Measurements from ENCODE around the gene SPIN1. TPM values are rescaled to one million over a fixed set of nuclear protein-coding genes. Genes with fewer than 3 reads are reported as not detected.

The SPIN1 gene
- total and polyA plus RNA-seq, 2 of the 8 experiments (the other 6 are each of a cell fraction or from before 2014, with no cell fraction given), result 69.9 to 139 TPM

- H3K27ac ChIP-seq (ENCODE audit: low read depth, low read length), result no peak overlapping the region
- H3K23me2 ChIP-seq (ENCODE audit: low read depth, low read length), result no peaks in the 10 kb centered on the region
- no peak overlapping the region for H2BK5ac ChIP-seq (ENCODE audit: low read depth, low read length)
- no peak overlapping the region for H2BK12ac ChIP-seq (ENCODE audit: low read depth, low read length)
- no peak overlapping the region for H2BK120ac ChIP-seq (replicated peaks; ENCODE audit: low read depth, low read length)
- CTCF ChIA-PET (ENCODE audit: partially characterized antibody), result interaction anchor here (0.6 to 1.2 kb wide), 4 partner anchors 11 to 75 kb away, joined by 3 read pairs; no protein-coding TSS in a partner anchor
- no peak overlapping the region for H3K4me2 ChIP-seq (ENCODE audit: insufficient read depth in 1 of 2, low read depth in 2 of 2, low read length in 2 of 2)
- DNase-seq (ENCODE audit: low read depth in 1 of 2, low spot score in 2 of 2) (no peak), FAIRE-seq (no peak)
- no peak overlapping the region for H3K56ac ChIP-seq (replicated peaks; ENCODE audit: insufficient read length, low read depth, low read length)
- H3K18ac ChIP-seq (ENCODE audit: extremely low read depth, low read length), result no peak overlapping the region
- peaks cover 0 to 3% (median 1%) of the 10 kb centered on the region in 4 experiments; a peak in 2 of 7 replicates for H3K4me1 ChIP-seq (replicated peaks in 1 of 4; ENCODE audit: control insufficient read depth in 3 of 4, insufficient read depth in 4 of 4, low read length in 3 of 4)
- H4K5ac ChIP-seq (ENCODE audit: insufficient read length, low read depth, low read length), result no peak overlapping the region
- no peak overlapping the region for H2AK5ac ChIP-seq (ENCODE audit: low read depth, low read length)
- H2BK15ac ChIP-seq (ENCODE audit: low read length), result no peak overlapping the region
- H2BK20ac ChIP-seq (ENCODE audit: low read length), result no peak overlapping the region
- WGBS, 2 experiments (ENCODE audit: extremely low coverage in 1 of 2, insufficient coverage in 1 of 2, insufficient read length in 1 of 2, insufficient replicate concordance in 2 of 2, low coverage in 1 of 2, low lambda C conversion rate in 2 of 2, missing lambda C conversion rate in 1 of 2), result 93% methylated on average over 6 of the region's 6 CpGs; no CpG with 5 or more reads in 1 of the 2 experiments
- peaks cover 1 to 5% of the 10 kb centered on the region in 2 experiments for H4K20me1 ChIP-seq (replicated peaks in 1 of 2; ENCODE audit: control insufficient read depth in 1 of 2, insufficient read depth in 2 of 2, low read length in 2 of 2)
- H3K9me3 ChIP-seq (ENCODE audit: insufficient read depth in 2 of 2, low read depth in 1 of 2, low read length in 1 of 2), result no peaks in the 10 kb centered on the region
- H3K79me1 ChIP-seq (ENCODE audit: low read depth, low read length), result 0 out of 2 replicates have a peak, but pooled peaks cover 3% of the 10 kb centered on the region
- peaks cover 0 to 16% (median 2%) of the 10 kb centered on the region in 4 experiments; a peak in 5 of 8 replicates for H3K36me3 ChIP-seq (ENCODE audit: control insufficient read depth in 2 of 4, insufficient read depth in 4 of 4, low read length in 3 of 4)
- H3K23ac ChIP-seq (ENCODE audit: insufficient read length), result no peak overlapping the region
- H4K8ac ChIP-seq (ENCODE audit: extremely low read depth, insufficient read depth, low read length), result no peak overlapping the region
- no peak overlapping the region for H2AFZ ChIP-seq (ENCODE audit: low read length)
- H3K9ac ChIP-seq (replicated peaks in 1 of 4; ENCODE audit: extremely low read depth in 1 of 4, low read depth in 3 of 4, low read length in 3 of 4), result no peak overlapping the region
- POLR2A ChIA-PET (ENCODE audit: partially characterized antibody), result interaction anchor here (0.8 kb wide), 1 partner anchor 9 kb away, joined by 4 read pairs; no protein-coding TSS in a partner anchor
- peaks cover 0 to 90% of the 10 kb centered on the region in 2 experiments; a peak in 2 of 4 replicates for H3K79me2 ChIP-seq (ENCODE audit: control insufficient read depth in 1 of 2, insufficient read depth in 2 of 2, low read length in 2 of 2)
- H3K14ac ChIP-seq (ENCODE audit: insufficient read length), result no peak overlapping the region
- no peak for TF ChIP-seq TEAD4 (IDR thresholded peaks at IDR 0.05; ENCODE audit: low read depth, low read length)
- no peaks in the 10 kb centered on the region for H3K27me3 ChIP-seq (replicated peaks in 1 of 4; ENCODE audit: control insufficient read depth in 3 of 4, extremely low read depth in 1 of 4, insufficient read depth in 3 of 4, low read length in 3 of 4)
- no peak overlapping the region for H3K4ac ChIP-seq (replicated peaks; ENCODE audit: insufficient read length, low read depth, low read length)
- no peak overlapping the region for H3K4me3 ChIP-seq (ENCODE audit: extremely low read depth in 1 of 4, insufficient read depth in 2 of 4, low read depth in 3 of 4, low read length in 4 of 4)
- H4K91ac ChIP-seq (replicated peaks; ENCODE audit: insufficient read length, low read length), result no peak overlapping the region
Measured at GRCh38 chr9:88462191-88462590, 73.9 kb downstream of the SPIN1 start.
